HL-60/S4 treated with phorbol 12-myristate 13-acetate at 8.2 ng/mL for 4 days and 3 days (cell line): ENCODE data around the gene ZNF488.

ENCODE experiments used
- in situ Hi-C: fragments of 300-500 bp; cut with MboI; formaldehyde crosslinking; loops from 2 replicates; pipeline ENCODE4 v1.15.0; 2022; ENCODE audit warnings: low sequenced_read_pairs

ZNF488 gene

DNA sequence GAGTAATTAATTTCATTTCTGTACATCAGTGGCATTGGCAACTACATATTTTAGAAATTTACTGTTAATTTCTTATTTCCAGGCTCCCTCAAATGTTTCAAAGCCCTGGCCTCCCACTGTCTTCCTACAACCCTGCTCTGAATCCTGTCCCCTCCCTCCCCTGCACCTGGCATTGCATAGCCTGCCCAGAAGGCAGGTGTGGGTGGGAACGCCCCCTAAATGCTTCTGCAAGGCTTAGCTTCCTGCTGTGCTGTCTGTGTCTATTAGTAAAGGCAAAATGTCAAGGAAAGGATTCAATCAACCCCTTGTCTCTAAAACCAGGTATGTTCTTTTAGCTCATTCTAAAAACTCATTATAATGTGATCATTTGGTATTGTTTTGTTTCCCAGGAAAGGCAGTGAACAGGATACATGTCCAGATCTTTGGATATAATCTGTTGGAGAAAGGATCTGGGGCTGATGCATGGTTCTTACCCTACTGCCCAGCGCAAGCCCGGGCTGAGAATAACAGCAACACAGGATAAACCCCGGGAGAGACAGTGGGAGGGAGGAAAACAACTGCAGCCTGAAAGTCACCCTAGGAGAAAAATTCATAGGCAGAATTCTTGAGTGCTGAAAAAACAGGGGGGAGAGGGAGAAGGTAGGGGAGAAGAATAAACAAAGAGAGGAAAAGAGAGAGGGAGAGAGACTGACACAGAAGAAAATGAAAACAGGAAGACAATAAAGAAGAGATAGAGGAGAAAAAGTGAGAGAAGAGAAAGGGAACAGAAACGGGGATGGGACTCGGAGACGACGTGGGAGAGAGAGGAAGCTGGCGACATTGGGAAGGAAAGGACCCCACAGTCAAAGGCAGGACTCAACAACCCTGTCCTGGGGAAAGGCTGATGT is 589 bp downstream of the ZNF488 start:
- in situ Hi-C loops, result loop anchor here (5.0 kb wide), 2 partner anchors 1101 to 1276 kb away; no protein-coding TSS in a partner anchor

DNA sequence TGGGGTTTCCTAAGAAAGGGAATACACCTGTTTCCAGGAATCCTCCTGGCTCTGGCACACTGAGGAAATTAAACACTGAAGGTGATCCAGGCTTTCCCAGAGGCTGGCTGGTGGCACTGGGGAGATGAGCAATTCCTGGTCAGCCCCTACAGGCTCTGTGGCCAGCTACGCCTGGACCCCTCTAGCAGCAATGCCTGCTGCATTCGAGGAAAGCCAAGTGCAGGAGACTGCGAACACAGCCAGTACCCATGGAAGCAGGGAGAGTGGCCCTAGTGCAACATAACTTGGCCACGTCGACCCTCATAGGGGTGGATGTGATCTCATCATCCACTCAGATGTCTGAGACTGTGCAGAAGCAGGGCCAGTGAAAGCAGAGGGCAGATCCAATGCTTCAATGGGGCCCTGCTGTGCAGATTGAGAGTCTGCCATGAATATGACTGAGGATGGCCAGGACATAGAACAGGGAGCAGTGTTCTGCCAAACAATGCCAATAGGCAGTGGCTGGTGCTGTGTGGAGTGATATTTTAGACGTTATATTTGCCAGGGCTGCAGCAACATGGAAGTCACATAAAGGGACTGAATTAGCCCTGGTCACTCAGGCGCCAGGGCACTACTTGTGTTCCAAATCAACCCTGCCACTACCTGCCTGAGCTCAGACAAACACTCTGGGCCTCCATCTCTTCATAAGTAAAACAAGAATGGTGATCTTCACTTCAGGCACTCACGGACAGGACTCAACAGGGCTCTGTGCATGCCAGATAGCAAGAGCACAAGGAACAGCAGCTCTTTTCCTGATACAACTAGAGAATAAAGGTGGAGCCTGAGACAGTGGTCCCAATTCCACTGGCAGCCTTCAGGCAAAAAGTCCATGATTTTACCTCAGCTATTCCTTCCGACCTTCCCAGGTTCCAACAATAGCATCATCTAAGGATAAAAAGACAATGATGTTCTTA is 2.4 kb downstream of the ZNF488 start:
- in situ Hi-C loops, result loop anchor here (5.0 kb wide), 2 partner anchors 1099 to 1274 kb away; no protein-coding TSS in a partner anchor

DNA sequence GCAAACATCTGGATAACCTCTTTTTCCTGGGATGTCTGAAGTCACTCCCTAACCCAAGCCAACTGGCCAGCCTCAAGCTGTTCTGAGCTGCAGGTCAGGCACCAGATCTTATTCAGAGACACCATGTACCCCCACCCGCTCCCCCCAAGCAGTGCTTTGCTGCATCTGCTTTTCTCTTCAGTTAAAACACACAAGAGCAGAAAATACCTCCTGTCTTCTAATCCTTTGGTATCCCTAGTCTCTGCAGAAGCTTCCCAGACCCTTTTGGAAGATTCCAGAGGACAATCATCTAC is 3.0 kb downstream of the ZNF488 start:
- in situ Hi-C loops, result loop anchor here (5.0 kb wide), 2 partner anchors 1099 to 1274 kb away; no protein-coding TSS in a partner anchor

DNA sequence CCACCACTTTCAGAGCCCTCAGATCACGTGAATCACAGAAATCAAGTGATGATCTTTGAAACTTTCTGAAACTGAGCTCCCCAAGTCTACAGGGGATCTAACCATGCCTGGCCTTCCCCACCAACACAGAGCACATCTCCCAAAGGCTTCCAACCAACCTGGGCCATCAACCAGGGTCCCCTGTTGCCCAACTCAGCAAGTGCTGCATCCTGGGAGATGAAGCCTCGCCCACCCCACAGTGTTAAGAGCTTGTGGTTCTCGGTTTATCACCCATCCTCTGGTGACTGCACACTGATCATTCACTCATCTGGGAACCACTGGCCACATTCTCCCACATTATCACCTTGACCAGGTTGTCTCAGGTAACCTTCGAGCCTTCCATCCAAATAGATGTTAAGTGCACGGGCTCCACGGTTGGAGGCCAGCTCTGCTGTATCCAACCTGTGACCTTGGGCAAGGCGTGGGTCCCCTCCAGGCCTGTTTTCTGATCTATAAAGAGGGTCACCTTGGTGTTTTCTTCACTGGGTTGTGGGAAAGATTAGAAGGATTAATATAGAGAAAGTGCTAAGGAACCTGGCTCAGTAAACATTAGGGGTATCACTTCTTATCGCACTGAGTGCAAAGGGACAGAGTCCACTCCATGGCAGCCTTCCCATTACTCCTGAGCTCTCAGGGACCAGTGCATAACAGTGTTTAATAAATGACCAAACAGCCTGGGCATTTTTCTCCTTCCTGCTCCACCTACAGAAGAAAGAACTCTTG is 3.6 kb downstream of the ZNF488 start:
- in situ Hi-C loops, result loop anchor here (5.0 kb wide), 2 partner anchors 1098 to 1273 kb away; no protein-coding TSS in a partner anchor

GRCh38 chr10:47379901-47380300 is 4.2 kb downstream of the ZNF488 start:
- in situ Hi-C loops, result loop anchor here (5.0 kb wide), 2 partner anchors 1098 to 1273 kb away; no protein-coding TSS in a partner anchor

GRCh38 chr10:47379445-47379785 is 4.7 kb downstream of the ZNF488 start:
- in situ Hi-C loops, result no loop called here

DNA sequence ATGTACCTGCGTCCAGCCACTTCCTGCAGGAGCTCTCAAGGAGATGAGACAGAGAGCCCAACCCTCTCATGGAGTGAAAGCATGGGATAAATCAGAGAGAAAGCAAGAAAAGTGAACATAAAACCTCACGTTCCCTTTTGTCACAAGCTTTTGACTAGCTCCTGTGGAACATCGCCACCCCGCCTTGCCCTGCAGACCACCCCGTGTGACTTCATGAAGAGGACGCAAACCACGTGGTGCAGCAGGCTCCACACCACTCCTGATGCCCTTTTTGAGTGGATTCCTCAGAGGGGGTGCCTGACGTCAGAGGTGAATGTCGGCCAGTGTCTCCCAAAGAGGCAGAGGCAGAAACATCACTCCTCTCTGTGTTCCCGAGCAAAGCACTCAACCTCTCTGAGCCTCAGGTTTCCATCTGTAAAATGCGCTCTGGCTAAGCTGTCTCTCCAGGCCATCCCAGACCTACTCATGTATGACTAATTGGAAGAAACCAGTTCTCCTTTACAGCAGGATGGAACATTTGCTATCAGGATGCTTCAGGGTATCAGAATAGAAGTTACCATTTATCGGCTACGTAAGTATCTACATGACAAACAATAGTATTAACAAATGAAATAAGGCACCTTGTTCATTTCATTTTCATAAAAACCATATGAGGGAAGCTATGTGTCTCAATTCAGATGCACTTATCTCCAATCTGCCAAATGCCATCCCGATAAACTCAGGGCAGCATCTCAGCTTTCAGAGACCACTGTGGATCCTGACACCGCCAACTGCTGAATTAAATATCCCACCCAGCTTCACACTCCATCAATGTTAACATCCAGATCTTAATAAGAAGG is 5.3 kb downstream of the ZNF488 start:
- in situ Hi-C loops, result no loop called here

DNA sequence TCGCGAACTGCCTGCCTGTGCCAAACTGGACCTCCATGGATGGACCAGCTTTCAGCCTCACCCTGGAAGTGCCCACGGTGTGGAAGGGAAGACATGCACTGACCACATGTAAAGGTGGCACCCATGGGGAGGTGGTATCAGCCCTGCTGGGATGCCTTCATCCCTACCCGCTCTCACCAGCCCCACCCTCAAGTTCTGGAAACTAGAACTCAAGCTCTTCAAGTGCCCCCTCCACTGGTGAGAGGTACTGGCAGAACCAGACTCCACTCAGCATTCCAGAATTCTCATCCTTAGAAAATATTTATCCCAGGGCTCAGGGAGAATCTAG is 5.9 kb downstream of the ZNF488 start:
- in situ Hi-C loops, result no loop called here

DNA sequence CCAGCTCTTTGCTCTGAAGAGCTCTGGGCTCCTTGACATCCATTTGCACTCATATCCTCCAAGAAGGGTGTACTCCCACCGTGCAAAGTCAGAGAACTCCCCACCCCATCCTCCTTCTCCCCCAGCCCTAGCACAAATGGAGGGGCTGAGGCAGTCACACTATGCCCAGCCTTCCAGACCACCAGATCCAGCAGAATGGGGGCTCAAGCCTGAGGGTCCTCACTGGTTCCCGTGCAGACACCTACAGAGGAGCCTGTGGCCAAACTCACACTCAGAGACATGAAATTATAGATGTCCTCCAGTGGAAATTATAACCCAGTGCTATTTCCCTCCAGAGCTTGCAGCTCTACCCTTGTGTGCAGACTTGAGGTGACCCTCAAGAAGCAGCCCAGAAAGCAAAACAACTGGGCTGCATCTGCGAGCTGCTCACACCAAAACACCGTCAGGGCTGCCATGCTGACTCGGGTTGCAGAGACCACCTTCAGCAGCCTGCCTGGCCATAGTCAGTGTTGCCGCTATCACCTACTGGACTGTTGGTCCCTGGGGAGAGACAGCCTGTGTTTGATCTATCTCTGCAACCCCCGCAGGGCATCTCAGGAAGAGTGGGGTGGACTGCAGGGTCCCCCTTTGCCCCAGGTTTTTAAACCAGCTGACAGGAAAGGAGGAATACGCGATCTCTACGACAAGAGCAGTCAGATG is 7.4 kb downstream of the ZNF488 start:
- in situ Hi-C loops, result no loop called here

GRCh38 chr10:47374611-47375536 is 9.2 kb downstream of the ZNF488 start:
- in situ Hi-C loops, result no loop called here

GRCh38 chr10:47372726-47373125 is 11.4 kb downstream of the ZNF488 start:
- in situ Hi-C loops, result no loop called here

DNA sequence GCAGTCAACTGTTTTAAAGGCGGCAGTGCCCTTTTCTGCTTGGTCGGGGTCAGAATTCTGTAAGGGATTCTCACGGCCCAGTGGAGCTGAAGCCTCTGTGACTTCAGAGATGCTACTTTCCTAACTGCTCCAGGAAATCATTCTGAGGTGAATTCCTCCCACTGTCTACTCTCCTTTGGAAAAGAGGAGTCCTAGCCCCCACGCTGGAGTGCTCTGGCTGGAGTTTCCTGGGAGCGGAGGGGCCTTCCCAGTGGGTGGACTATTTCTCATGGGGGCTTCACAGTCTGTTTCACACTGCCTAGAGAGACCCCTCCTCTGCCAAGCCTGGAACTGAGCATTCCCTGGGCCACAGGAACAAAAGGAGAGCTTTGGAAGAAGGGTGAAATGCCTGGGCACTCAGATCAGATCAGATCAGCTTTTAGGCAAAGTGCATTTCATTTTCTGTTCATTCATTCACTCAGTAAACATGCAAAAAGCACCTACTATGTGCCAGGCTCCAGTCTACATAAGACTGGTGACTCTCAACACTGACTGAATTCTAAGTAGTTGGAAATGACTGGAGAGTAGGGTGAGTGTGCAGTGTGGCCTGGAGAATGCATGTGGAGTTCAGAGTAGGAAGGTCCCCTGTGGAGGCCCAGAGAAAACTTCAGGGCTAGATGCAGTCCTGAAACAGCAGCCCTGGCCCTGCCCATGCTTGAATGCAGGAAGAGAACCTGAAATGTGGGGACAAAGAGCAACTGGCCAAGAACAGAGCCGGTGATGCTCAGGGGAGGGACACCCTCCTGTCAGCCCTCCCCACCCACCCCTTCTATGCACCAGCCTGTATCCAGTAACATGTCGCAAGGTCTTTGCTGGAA is 12.2 kb downstream of the ZNF488 start:
- in situ Hi-C loops, result no loop called here

DNA sequence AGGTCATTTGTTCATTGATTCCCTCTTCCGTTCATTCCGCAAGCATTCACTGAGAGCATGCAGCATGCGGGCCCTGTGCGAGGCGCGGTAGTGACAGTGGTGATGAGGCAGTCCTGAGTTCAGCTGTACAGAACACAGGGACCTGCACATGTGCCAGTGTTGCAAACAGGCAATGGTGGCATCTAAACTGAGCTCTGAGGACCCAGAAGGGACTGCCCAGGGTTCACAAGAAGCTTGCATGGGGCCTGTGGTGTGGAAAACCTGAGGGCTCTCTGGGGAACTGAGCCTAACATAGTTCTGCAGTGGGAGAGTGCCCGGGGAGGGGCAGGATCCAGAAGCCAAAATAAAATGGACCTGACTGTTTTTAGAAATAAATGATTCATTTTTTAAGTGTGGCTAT is 13.2 kb downstream of the ZNF488 start:
- in situ Hi-C loops, result no loop called here

- in situ Hi-C loops, result no loop called here
These were observed 13.9 kb downstream of the ZNF488 start for GRCh38 chr10:47370015-47370767.

- in situ Hi-C loops, result no loop called here
These were observed 14.7 kb downstream of the ZNF488 start for GRCh38 chr10:47369251-47369894.

- in situ Hi-C loops, result no loop called here
These were observed 15.5 kb downstream of the ZNF488 start for GRCh38 chr10:47368431-47369180.
